Activated CD4-positive, alpha-beta memory T cell treated with anti-CD3 and anti-CD28 coated beads, Interleukin-2, amount 10 ng/mL, durations not matched to agents 7 days and 5 days (primary cell): Measurements from ENCODE around the gene PPFIA4. TPM values are rescaled to one million over a fixed set of nuclear protein-coding genes. Genes with fewer than 3 reads are reported as not detected.

ENCODE experiments used
- CTCF ChIA-PET: fragments of 350-600 bp; sonication (Branson Sonifier 250); formaldehyde crosslinking; loops from one replicate; lab custom pipeline; 2021; ENCODE audit warnings: antibody characterized with exemption, inconsistent platforms; lab: Charles Lee
- POLR2A ChIA-PET: fragments of 350-600 bp; sonication (Branson Sonifier 250); formaldehyde crosslinking; loops from one replicate; lab custom pipeline; 2021; ENCODE audit warnings: antibody characterized with exemption; lab: Charles Lee
- DNase-seq: peaks from one replicate; pipeline ENCODE4 v3.0.0-alpha.2; 2020
- H3K27ac Mint-ChIP-seq: one replicate; pipeline ENCODE4 v1.8.0; 2021; ENCODE audit warnings: mild to moderate bottlenecking, mixed read lengths
- H3K27me3 Mint-ChIP-seq: one replicate; pipeline ENCODE4 v1.8.0; 2021; ENCODE audit warnings: mixed read lengths
- H3K36me3 Mint-ChIP-seq: one replicate; pipeline ENCODE4 v1.8.0; 2021; ENCODE audit warnings: low read depth, mixed read lengths
- H3K4me1 Mint-ChIP-seq: one replicate; pipeline ENCODE4 v1.8.0; 2021; ENCODE audit warnings: mixed read lengths
- H3K4me3 Mint-ChIP-seq: one replicate; pipeline ENCODE4 v1.8.0; 2021; ENCODE audit warnings: mild to moderate bottlenecking, mixed read lengths
- H3K9me3 Mint-ChIP-seq: one replicate; pipeline ENCODE4 v1.8.0; 2021; ENCODE audit warnings: mixed read lengths
- total RNA-seq, 2 experiments: library from RNA; stranded (reverse); gene quantifications; one replicate each; pipeline ENCODE4 v1.2.3, GENCODE V29; 2021

Gene PPFIA4
- total RNA-seq, 2 experiments from 2014 or later, result 28.9 to 29.3 TPM

GRCh38 chr1:203114202-203114601 lies 87.9 kb downstream of the PPFIA4 start:
- CTCF ChIA-PET, result no interaction called here
- POLR2A ChIA-PET, result no interaction called here
- Mint-ChIP-seq H3K27ac (no peak overlapping the region), H3K9me3 (no peaks in the 10 kb centered on the region), H3K36me3 (no peaks in the 10 kb centered on the region), H3K27me3 (peaks cover 47% of the 10 kb centered on the region), H3K4me1 (no peaks in the 10 kb centered on the region), H3K4me3 (no peak overlapping the region)
- no peak for DNase-seq

- peaks cover 45% of the 10 kb centered on the region for H3K27me3 Mint-ChIP-seq
- ChIA-PET CTCF (interaction anchor here (1.4 kb wide), 1 partner anchor 50 kb away, joined by 4 read pairs; no protein-coding TSS in a partner anchor), POLR2A (no interaction called here)
Measured at GRCh38 chr1:203116091-203116820, 90.0 kb downstream of the PPFIA4 start.

GRCh38 chr1:203117611-203118575 lies 91.6 kb downstream of the PPFIA4 start:
- POLR2A ChIA-PET, result no interaction called here
- CTCF ChIA-PET, result interaction anchor here (0.8 to 3.4 kb wide), 15 partner anchors 8 to 150 kb away, joined by 3 to 26 read pairs (median 4); partner anchors contain the start of genes ADORA1 and MYBPH
- H3K27ac Mint-ChIP-seq, result no peak overlapping the region
- peaks cover 14% of the 10 kb centered on the region for H3K4me1 Mint-ChIP-seq
- peaks cover 52% of the 10 kb centered on the region for H3K27me3 Mint-ChIP-seq
- H3K36me3 Mint-ChIP-seq, result no peaks in the 10 kb centered on the region
- no peak overlapping the region for H3K4me3 Mint-ChIP-seq
- H3K9me3 Mint-ChIP-seq, result no peaks in the 10 kb centered on the region
- DNase-seq, result peak; percentile 48

More at GRCh38 chr1:203116091-203116820, 90.0 kb downstream of the PPFIA4 start:
- no peaks in the 10 kb centered on the region for H3K36me3 Mint-ChIP-seq
- H3K4me3 Mint-ChIP-seq, result no peak overlapping the region
- no peak overlapping the region for H3K27ac Mint-ChIP-seq
- DNase-seq, result no peak
- no peaks in the 10 kb centered on the region for H3K9me3 Mint-ChIP-seq
- peaks cover 4% of the 10 kb centered on the region for H3K4me1 Mint-ChIP-seq

GRCh38 chr1:203120325-203121153 lies 94.2 kb downstream of the PPFIA4 start:
- Mint-ChIP-seq H3K36me3 (no peaks in the 10 kb centered on the region), H3K27me3 (peaks cover 70% of the 10 kb centered on the region), H3K4me1 (peaks cover 14% of the 10 kb centered on the region), H3K27ac (no peak overlapping the region), H3K4me3 (no peak overlapping the region), H3K9me3 (no peaks in the 10 kb centered on the region)
- POLR2A ChIA-PET, result no interaction called here
- CTCF ChIA-PET, result interaction anchor here (0.9 to 3.4 kb wide), 4 partner anchors 29 to 96 kb away, joined by 4 to 26 read pairs (median 5); no protein-coding TSS in a partner anchor
- DNase-seq, result no peak

GRCh38 chr1:203121186-203122015 lies 95.1 kb downstream of the PPFIA4 start:
- Mint-ChIP-seq H3K27me3 (peaks cover 68% of the 10 kb centered on the region), H3K36me3 (no peaks in the 10 kb centered on the region), H3K4me3 (no peak overlapping the region), H3K9me3 (no peaks in the 10 kb centered on the region), H3K4me1 (peaks cover 14% of the 10 kb centered on the region), H3K27ac (no peak overlapping the region)
- DNase-seq, result no peak
- ChIA-PET CTCF (interaction anchor here (0.9 to 1.9 kb wide), 4 partner anchors 8 to 95 kb away, joined by 3 to 5 read pairs (median 4); no protein-coding TSS in a partner anchor), POLR2A (no interaction called here)

- no peak for DNase-seq
- ChIA-PET CTCF (interaction anchor here (1.0 to 1.9 kb wide), 4 partner anchors 9 to 82 kb away, joined by 3 to 6 read pairs (median 4); no protein-coding TSS in a partner anchor), POLR2A (no interaction called here)
- peaks cover 15% of the 10 kb centered on the region for H3K4me1 Mint-ChIP-seq
- no peaks in the 10 kb centered on the region for H3K36me3 Mint-ChIP-seq
- H3K27me3 Mint-ChIP-seq, result peaks cover 68% of the 10 kb centered on the region
- H3K4me3 Mint-ChIP-seq, result no peak overlapping the region
- no peaks in the 10 kb centered on the region for H3K9me3 Mint-ChIP-seq
- no peak overlapping the region for H3K27ac Mint-ChIP-seq
Measured at GRCh38 chr1:203122159-203122558, 95.9 kb downstream of the PPFIA4 start.

GRCh38 chr1:203124011-203124410 lies 97.7 kb downstream of the PPFIA4 start:
- H3K4me3 Mint-ChIP-seq, result no peak overlapping the region
- H3K36me3 Mint-ChIP-seq, result no peaks in the 10 kb centered on the region
- no peak for DNase-seq
- H3K27me3 Mint-ChIP-seq, result peaks cover 69% of the 10 kb centered on the region
- peaks cover 16% of the 10 kb centered on the region for H3K4me1 Mint-ChIP-seq
- ChIA-PET POLR2A (no interaction called here), CTCF (no interaction called here)
- H3K9me3 Mint-ChIP-seq, result no peaks in the 10 kb centered on the region
- H3K27ac Mint-ChIP-seq, result no peak overlapping the region

GRCh38 chr1:203124546-203125317 lies 98.4 kb downstream of the PPFIA4 start:
- CTCF ChIA-PET, result no interaction called here
- Mint-ChIP-seq H3K4me1 (peaks cover 16% of the 10 kb centered on the region), H3K27me3 (peaks cover 75% of the 10 kb centered on the region), H3K27ac (no peak overlapping the region), H3K9me3 (no peaks in the 10 kb centered on the region), H3K36me3 (no peaks in the 10 kb centered on the region), H3K4me3 (no peak overlapping the region)
- no peak for DNase-seq
- POLR2A ChIA-PET, result no interaction called here

- DNase-seq, result no peak
- CTCF ChIA-PET, result interaction anchor here (1.1 kb wide), 1 partner anchor 141 kb away, joined by 3 read pairs; no protein-coding TSS in a partner anchor
- Mint-ChIP-seq H3K4me3 (no peak overlapping the region), H3K27me3 (peaks cover 71% of the 10 kb centered on the region), H3K36me3 (no peaks in the 10 kb centered on the region), H3K27ac (no peak overlapping the region), H3K4me1 (peaks cover 11% of the 10 kb centered on the region), H3K9me3 (no peaks in the 10 kb centered on the region)
- POLR2A ChIA-PET, result no interaction called here
Measured at GRCh38 chr1:203126151-203126865, 100.0 kb downstream of the PPFIA4 start.

GRCh38 chr1:203126866-203127665 lies 100.8 kb downstream of the PPFIA4 start:
- CTCF ChIA-PET, result interaction anchor here (1.1 kb wide), 2 partner anchors 9 to 140 kb away, joined by 3 to 7 read pairs; no protein-coding TSS in a partner anchor
- DNase-seq, result no peak

More at GRCh38 chr1:203126866-203127665, 100.8 kb downstream of the PPFIA4 start:
- Mint-ChIP-seq H3K27ac (no peak overlapping the region), H3K4me3 (no peak overlapping the region), H3K9me3 (no peaks in the 10 kb centered on the region), H3K27me3 (peaks cover 66% of the 10 kb centered on the region), H3K36me3 (no peaks in the 10 kb centered on the region), H3K4me1 (peaks cover 4% of the 10 kb centered on the region)
- POLR2A ChIA-PET, result no interaction called here
